AG04449 (cell line): Measurements from ENCODE around the gene STK4.

Source experiments
- CTCF ChIA-PET: fragments of 350-600 bp; formaldehyde crosslinking; extraction: SDS; loops from one replicate; lab custom pipeline; 2021; ENCODE audit warnings: antibody characterized with exemption; lab: Yijun Ruan, JAX
- POLR2A ChIA-PET: fragments of 400-600, 350-600 bp; formaldehyde crosslinking; extraction: SDS; loops from one replicate; lab custom pipeline; 2020; ENCODE audit warnings: antibody characterized with exemption, inconsistent platforms; lab: Yijun Ruan, JAX
- DNase-seq: peaks from one replicate; pipeline ENCODE4 v3.0.0-alpha.2; 2010; ENCODE audit warnings: low read depth, low spot score
- H3K4me3 ChIP-seq: 2 replicates; pipeline ENCODE4 v1.5.1; 2011; ENCODE audit warnings: low read depth, mild to moderate bottlenecking, control low read depth, low read length
- CTCF ChIP-seq: IDR thresholded peaks from one replicate; pipeline ENCODE4 v1.5.1; 2011; ENCODE audit warnings: mild to moderate bottlenecking, moderate library complexity, low read length, control low read depth, inconsistent platforms; ENCODE audit not compliant: insufficient read depth; ENCODE audit errors: missing control alignments

Gene STK4

GRCh38 chr20:44966030-44966961 lies at the start of gene STK4:
STK4 (plus strand) TSS chr20:44966512; CDS start chr20:44966569, 57 bp downstream.
- CTCF ChIA-PET: interaction anchor here (0.9 to 3.1 kb wide), 14 partner anchors 9 to 326 kb away, joined by 3 to 30 read pairs (median 4); no protein-coding TSS in a partner anchor
- no peak for DNase-seq
- POLR2A ChIA-PET: no interaction called here
- peak; percentile 71 for TF ChIP-seq CTCF
- peak within 1 kb of the TSS; percentile 96 for H3K4me3 ChIP-seq

DNA sequence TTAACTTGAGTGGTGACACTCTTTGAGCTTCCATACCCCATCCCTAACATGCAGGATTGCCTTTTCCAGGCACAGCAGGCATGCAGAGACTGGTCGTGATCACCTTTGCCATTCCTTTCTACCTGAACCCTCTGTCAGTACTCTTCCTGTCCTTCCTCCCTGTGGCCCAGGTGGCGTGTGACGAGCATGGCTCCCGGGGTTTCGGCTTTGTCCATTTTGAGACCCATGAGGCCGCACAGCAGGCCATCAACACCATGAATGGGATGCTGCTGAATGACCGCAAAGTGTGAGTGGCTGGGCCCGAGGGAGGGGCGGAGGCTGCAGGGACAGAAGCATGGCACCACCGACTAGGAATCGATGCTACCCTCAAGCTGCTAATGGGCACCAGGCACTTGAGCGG lies 49.7 kb upstream of the STK4 start:
- ChIA-PET CTCF (interaction anchor here (1.0 kb wide), 1 partner anchor 16 kb away, joined by 3 read pairs; no protein-coding TSS in a partner anchor), POLR2A (no interaction called here)
- no peak for TF ChIP-seq CTCF
- no peak overlapping the region for H3K4me3 ChIP-seq
- no peak for DNase-seq

- CTCF ChIA-PET: interaction anchor here (1.0 to 1.1 kb wide), 3 partner anchors 9 to 21 kb away, joined by 3 read pairs; no protein-coding TSS in a partner anchor
- DNase-seq: no peak
- POLR2A ChIA-PET: no interaction called here
- no peak overlapping the region for H3K4me3 ChIP-seq
- TF ChIP-seq CTCF: no peak
Measured at GRCh38 chr20:44917399-44917798, 48.9 kb upstream of the STK4 start.

GRCh38 chr20:44918342-44918741 lies 48.0 kb upstream of the STK4 start:
- no peak for TF ChIP-seq CTCF
- ChIA-PET CTCF (no interaction called here), POLR2A (no interaction called here)
- DNase-seq: no peak
- no peak overlapping the region for H3K4me3 ChIP-seq

- POLR2A ChIA-PET: no interaction called here
Measured at GRCh38 chr20:44918761-44919160, 47.6 kb upstream of the STK4 start.

More at GRCh38 chr20:44918761-44919160, 47.6 kb upstream of the STK4 start:
- no peak for TF ChIP-seq CTCF
- CTCF ChIA-PET: no interaction called here
- H3K4me3 ChIP-seq: no peak overlapping the region
- DNase-seq: no peak
